D721Med (cell line): Measurements from ENCODE around the gene MRPL53.

Experiments used
- DNase-seq: peaks from one replicate; pipeline ENCODE4 v3.0.0; 2011; ENCODE audit warnings: low spot score; ENCODE audit not compliant: insufficient read length
- FAIRE-seq: peaks from 2 replicates; lab custom pipeline; 2011; peaks lifted over from hg19 to GRCh38; lab: Jason Lieb, UNC
- TF ChIP-seq, protein P1 (sequence below): IDR thresholded peaks from 2 replicates; pipeline ENCODE4 v1.5.1; 2012; ENCODE audit warnings: mild to moderate bottlenecking, control low read depth; ENCODE audit not compliant: insufficient read depth; ENCODE audit errors: missing control alignments

The MRPL53 gene

GRCh38 chr2:74424995-74425406 is 47.5 kb downstream of the MRPL53 start:
- FAIRE-seq: no peak

GRCh38 chr2:74424139-74424992 is 48.1 kb downstream of the MRPL53 start:
- DNase-seq (no peak), FAIRE-seq (no peak)
- TF ChIP-seq, protein P1, sequence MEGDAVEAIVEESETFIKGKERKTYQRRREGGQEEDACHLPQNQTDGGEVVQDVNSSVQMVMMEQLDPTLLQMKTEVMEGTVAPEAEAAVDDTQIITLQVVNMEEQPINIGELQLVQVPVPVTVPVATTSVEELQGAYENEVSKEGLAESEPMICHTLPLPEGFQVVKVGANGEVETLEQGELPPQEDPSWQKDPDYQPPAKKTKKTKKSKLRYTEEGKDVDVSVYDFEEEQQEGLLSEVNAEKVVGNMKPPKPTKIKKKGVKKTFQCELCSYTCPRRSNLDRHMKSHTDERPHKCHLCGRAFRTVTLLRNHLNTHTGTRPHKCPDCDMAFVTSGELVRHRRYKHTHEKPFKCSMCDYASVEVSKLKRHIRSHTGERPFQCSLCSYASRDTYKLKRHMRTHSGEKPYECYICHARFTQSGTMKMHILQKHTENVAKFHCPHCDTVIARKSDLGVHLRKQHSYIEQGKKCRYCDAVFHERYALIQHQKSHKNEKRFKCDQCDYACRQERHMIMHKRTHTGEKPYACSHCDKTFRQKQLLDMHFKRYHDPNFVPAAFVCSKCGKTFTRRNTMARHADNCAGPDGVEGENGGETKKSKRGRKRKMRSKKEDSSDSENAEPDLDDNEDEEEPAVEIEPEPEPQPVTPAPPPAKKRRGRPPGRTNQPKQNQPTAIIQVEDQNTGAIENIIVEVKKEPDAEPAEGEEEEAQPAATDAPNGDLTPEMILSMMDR: no peak

More at GRCh38 chr2:74424995-74425406, 47.5 kb downstream of the MRPL53 start:
- TF ChIP-seq, protein P1: no peak
- no peak for DNase-seq

- DNase-seq (no peak), FAIRE-seq (no peak)
- TF ChIP-seq, protein P1: no peak
These were observed 49.0 kb downstream of the MRPL53 start for GRCh38 chr2:74423231-74424095.
